ENCODE measurements around the gene SCRN3. TPM values are rescaled to one million over a fixed set of nuclear protein-coding genes. Genes with fewer than 3 reads are reported as not detected.
"Not testable (repeated sequence)": the region's sequence is repeated elsewhere in the genome, so short reads cannot be mapped to it uniquely, and the experiment has no call there.

SCRN3 gene
- total RNA-seq, 1 donor from 2014 or later: 15.7 TPM

DNA sequence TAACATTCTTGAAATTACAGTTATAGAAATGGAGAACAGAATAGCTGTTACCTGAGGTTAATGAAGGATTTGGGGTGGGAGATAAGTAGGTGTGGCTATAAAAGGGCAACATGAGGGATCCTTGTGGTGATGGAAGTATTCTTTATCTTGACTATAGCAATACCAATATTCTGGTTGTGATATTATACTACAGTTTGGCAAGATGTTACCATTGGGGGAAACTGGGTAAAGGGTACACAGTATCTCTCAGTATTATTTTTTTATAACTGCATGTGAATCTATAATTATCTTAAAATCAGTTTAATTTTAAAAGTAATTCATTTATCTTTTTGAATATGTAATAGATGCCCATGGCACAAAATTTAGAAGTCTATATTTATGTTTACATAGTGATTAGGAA is 8.1 kb downstream of the SCRN3 start:
- intact Hi-C loops (cut with DNase I): no loop called here
- H3K27ac ChIP-seq: no peak overlapping the region
- TF ChIP-seq, protein P1, sequence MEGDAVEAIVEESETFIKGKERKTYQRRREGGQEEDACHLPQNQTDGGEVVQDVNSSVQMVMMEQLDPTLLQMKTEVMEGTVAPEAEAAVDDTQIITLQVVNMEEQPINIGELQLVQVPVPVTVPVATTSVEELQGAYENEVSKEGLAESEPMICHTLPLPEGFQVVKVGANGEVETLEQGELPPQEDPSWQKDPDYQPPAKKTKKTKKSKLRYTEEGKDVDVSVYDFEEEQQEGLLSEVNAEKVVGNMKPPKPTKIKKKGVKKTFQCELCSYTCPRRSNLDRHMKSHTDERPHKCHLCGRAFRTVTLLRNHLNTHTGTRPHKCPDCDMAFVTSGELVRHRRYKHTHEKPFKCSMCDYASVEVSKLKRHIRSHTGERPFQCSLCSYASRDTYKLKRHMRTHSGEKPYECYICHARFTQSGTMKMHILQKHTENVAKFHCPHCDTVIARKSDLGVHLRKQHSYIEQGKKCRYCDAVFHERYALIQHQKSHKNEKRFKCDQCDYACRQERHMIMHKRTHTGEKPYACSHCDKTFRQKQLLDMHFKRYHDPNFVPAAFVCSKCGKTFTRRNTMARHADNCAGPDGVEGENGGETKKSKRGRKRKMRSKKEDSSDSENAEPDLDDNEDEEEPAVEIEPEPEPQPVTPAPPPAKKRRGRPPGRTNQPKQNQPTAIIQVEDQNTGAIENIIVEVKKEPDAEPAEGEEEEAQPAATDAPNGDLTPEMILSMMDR (IDR thresholded peaks at IDR 0.05): no peak
- TF ChIP-seq POLR2AphosphoS5 (IDR thresholded peaks at IDR 0.05; ENCODE audit: insufficient read depth in 1 of 2, low read depth in 1 of 2) (no peak), POLR2A (IDR thresholded peaks at IDR 0.05) (no peak)

DNA sequence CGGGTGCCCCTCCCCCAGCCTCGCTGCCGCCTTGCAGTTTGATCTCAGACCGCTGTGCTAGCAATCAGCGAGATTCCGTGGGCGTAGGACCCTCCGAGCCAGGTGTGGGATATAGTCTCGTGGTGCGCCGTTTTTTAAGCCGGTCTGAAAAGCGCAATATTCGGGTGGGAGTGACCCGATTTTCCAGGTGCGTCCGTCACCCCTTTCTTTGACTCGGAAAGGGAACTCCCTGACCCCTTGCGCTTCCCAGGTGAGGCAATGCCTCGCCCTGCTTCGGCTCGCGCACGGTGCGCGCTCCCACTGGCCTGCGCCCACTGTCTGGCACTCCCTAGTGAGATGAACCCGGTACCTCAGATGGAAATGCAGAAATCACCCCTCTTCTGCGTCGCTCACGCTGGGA is 14.5 kb downstream of the SCRN3 start:
- H3K9me3 ChIP-seq; H3K27me3 ChIP-seq; H3K36me3 ChIP-seq; intact Hi-C loops (cut with DNase I); DNase-seq (ENCODE audit: extremely low spot score in 2 of 2); H3K27ac ChIP-seq; H3K4me3 ChIP-seq; H3K4me1 ChIP-seq: not testable (repeated sequence)

More for the DNA sequence above, 8.1 kb downstream of the SCRN3 start:
- H3K27me3 ChIP-seq: no peaks in the 10 kb centered on the region
- no peaks in the 10 kb centered on the region for H3K9me3 ChIP-seq
- H3K36me3 ChIP-seq: no peaks in the 10 kb centered on the region
- no peak overlapping the region for H3K4me3 ChIP-seq
- no peak for DNase-seq (ENCODE audit: extremely low spot score in 2 of 2)
- H3K4me1 ChIP-seq: no peaks in the 10 kb centered on the region

DNA sequence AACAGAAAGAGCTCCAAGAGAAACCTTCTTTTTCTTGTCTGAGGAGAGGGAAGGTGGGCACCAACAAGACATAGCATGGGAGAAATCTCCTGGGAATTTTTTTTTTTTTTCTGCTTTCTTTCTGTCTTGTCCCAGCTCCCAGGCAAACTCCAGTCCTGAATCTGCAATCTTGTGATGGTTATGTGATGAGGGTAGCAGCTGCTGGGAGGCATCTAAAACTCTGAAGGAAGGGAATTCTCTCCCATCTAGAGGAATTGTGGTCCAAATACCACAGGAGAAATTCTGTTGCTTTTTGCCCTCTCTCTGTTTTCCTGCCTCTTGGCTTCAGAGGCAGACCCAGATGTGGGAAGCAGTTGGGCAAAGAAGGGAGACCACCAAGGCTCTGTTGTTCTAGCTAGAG is 16.7 kb downstream of the SCRN3 start:
- Histone ChIP-seq H3K36me3 (no peaks in the 10 kb centered on the region), H3K4me1 (no peaks in the 10 kb centered on the region)

DNA sequence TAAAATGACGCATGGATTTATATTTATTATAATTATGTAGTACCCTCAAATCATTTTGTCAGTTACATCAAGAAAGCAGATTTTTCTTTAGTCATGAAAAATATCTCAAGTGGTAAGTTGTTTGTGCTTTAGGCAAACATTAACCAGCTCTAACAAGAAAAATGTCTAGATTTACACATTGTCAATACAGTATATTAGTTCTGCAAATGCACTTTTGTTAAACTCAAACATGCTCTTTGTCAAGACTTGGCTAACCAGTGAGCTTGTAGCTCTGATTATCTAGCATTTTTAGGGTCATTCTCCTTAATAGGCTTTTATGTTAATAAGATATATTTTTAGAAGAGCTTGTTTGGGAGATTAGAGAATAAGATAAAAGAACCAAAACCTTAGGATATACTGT is 32.7 kb downstream of the SCRN3 start:
- H3K27ac ChIP-seq: no peak overlapping the region
- intact Hi-C loops (cut with DNase I): no loop called here
- H3K4me1 ChIP-seq: no peaks in the 10 kb centered on the region
- no peak for TF ChIP-seq POLR2AphosphoS5 (IDR thresholded peaks at IDR 0.05; ENCODE audit: insufficient read depth in 1 of 2, low read depth in 1 of 2)
- DNase-seq (ENCODE audit: extremely low spot score in 2 of 2): no peak
- H3K9me3 ChIP-seq: no peaks in the 10 kb centered on the region
- H3K36me3 ChIP-seq: peaks cover 0 to 7% of the 10 kb centered on the region in 2 donors
- H3K4me3 ChIP-seq: no peak overlapping the region
- H3K27me3 ChIP-seq: no peaks in the 10 kb centered on the region

More for the DNA sequence above, 16.7 kb downstream of the SCRN3 start:
- intact Hi-C loops (cut with DNase I): no loop called here
- no peaks in the 10 kb centered on the region for H3K9me3 ChIP-seq
- H3K27ac ChIP-seq: no peak overlapping the region
- no peak for DNase-seq (ENCODE audit: extremely low spot score in 2 of 2)
- no peaks in the 10 kb centered on the region for H3K27me3 ChIP-seq
- no peak overlapping the region for H3K4me3 ChIP-seq
- TF ChIP-seq POLR2A (IDR thresholded peaks at IDR 0.05) (no peak), POLR2AphosphoS5 (IDR thresholded peaks at IDR 0.05; ENCODE audit: insufficient read depth in 1 of 2, low read depth in 1 of 2) (no peak)
- TF ChIP-seq, protein P1 (IDR thresholded peaks at IDR 0.05): no peak

DNA sequence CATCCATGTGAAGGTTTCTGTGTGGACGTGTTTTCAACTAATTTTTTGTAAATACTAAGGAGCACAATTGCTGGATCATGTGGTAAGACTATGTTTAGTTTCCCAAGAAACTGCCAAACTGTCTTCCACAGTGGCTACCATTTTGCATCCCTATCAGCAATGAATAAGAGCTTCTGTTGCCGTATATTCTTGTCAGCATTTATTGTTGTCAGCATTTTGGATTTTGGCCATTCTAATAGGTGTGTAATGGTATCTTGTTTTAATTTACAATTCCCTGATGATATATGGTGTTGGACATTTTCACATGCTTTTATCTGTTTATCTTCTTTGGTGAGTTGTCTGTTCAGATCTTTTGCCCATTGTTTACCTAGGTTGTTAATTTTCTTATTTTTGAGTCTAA is 34.5 kb downstream of the SCRN3 start:
- Histone ChIP-seq H3K27ac (no peak overlapping the region), H3K9me3 (no peaks in the 10 kb centered on the region), H3K36me3 (peaks cover 0 to 7% of the 10 kb centered on the region in 2 donors), H3K4me3 (no peak overlapping the region), H3K27me3 (no peaks in the 10 kb centered on the region), H3K4me1 (no peaks in the 10 kb centered on the region)
- no peak for TF ChIP-seq POLR2A (IDR thresholded peaks at IDR 0.05)
- TF ChIP-seq, protein P1 (IDR thresholded peaks at IDR 0.05): no peak
- TF ChIP-seq POLR2AphosphoS5 (IDR thresholded peaks at IDR 0.05; ENCODE audit: insufficient read depth in 1 of 2, low read depth in 1 of 2): no peak
- intact Hi-C loops (cut with DNase I): no loop called here
- DNase-seq (ENCODE audit: extremely low spot score in 2 of 2): no peak

DNA sequence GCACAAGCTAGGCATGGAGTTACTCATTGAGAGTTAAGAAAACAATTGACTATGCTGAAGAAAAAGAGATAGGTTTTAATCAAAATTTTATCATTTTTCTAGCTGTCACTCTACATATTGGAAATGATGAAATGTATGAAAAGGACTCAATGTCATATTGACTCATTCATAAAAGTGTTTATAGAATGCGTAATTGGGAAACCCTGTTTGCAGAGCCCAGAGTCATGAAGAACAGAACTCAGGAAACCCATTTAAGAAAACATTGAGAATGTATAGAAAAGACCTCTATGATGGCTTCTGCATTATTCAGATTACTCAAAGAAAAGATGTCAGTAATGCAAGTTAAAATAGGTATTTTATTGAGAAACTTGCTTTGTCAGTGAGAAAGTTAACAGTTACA is 36.4 kb downstream of the SCRN3 start:
- no peak for DNase-seq (ENCODE audit: extremely low spot score in 2 of 2)
- no peaks in the 10 kb centered on the region for H3K27me3 ChIP-seq
- peaks cover 0 to 7% of the 10 kb centered on the region in 2 donors for H3K36me3 ChIP-seq
- intact Hi-C loops (cut with DNase I): no loop called here
- no peaks in the 10 kb centered on the region for H3K9me3 ChIP-seq
- no peaks in the 10 kb centered on the region for H3K4me1 ChIP-seq
- no peak overlapping the region for H3K4me3 ChIP-seq
- TF ChIP-seq, protein P1 (IDR thresholded peaks at IDR 0.05): no peak
- TF ChIP-seq POLR2AphosphoS5 (IDR thresholded peaks at IDR 0.05; ENCODE audit: insufficient read depth in 1 of 2, low read depth in 1 of 2) (no peak), POLR2A (IDR thresholded peaks at IDR 0.05) (no peak)
- no peak overlapping the region for H3K27ac ChIP-seq

Measured in vagina (tissue), 2 donors.